ENCODE data around the gene PNO1.
"Not testable (repeated sequence)": the region's sequence is repeated elsewhere in the genome, so short reads cannot be mapped to it uniquely, and the experiment has no call there.

The PNO1 gene

GRCh38 chr2:68158134-68158447 is 403 bp downstream of the PNO1 start:
- no peak for DNase-seq

- no peak for DNase-seq
Observed at GRCh38 chr2:68163641-68164040, 6.0 kb downstream of the PNO1 start.

- DNase-seq: no peak
Observed at GRCh38 chr2:68167186-68167585, 9.5 kb downstream of the PNO1 start.

GRCh38 chr2:68169308-68169707 is 11.6 kb downstream of the PNO1 start:
- no peak for DNase-seq

GRCh38 chr2:68171146-68171545 is 13.5 kb downstream of the PNO1 start:
- DNase-seq: no peak

- no peak for DNase-seq
Observed at GRCh38 chr2:68171684-68172083, 14.0 kb downstream of the PNO1 start.

- DNase-seq: no peak
Observed at GRCh38 chr2:68172521-68172920, 14.8 kb downstream of the PNO1 start.

- no peak for DNase-seq
Observed at GRCh38 chr2:68172990-68173700, 15.5 kb downstream of the PNO1 start.

- not testable (repeated sequence) for DNase-seq
Observed at GRCh38 chr2:68175210-68175609, 17.5 kb downstream of the PNO1 start.

- DNase-seq: no peak
Observed at GRCh38 chr2:68176657-68177056, 19.0 kb downstream of the PNO1 start.

GRCh38 chr2:68177541-68177940 is 19.9 kb downstream of the PNO1 start:
- no peak for DNase-seq

GRCh38 chr2:68178432-68178831 is 20.7 kb downstream of the PNO1 start:
- DNase-seq: no peak

GRCh38 chr2:68178954-68179627 is 21.4 kb downstream of the PNO1 start:
- DNase-seq: no peak

GRCh38 chr2:68182902-68183301 is 25.2 kb downstream of the PNO1 start:
- DNase-seq: no peak

GRCh38 chr2:68185541-68186164 is 28.0 kb downstream of the PNO1 start:
- DNase-seq: peak; percentile 51

GRCh38 chr2:68187329-68187728 is 29.6 kb downstream of the PNO1 start:
- no peak for DNase-seq

GRCh38 chr2:68188831-68189230 is 31.1 kb downstream of the PNO1 start:
- DNase-seq: no peak

- no peak for DNase-seq
Observed at GRCh38 chr2:68189991-68190784, 32.5 kb downstream of the PNO1 start.

- no peak for DNase-seq
Observed at GRCh38 chr2:68190991-68191731, 33.5 kb downstream of the PNO1 start.

GRCh38 chr2:68193144-68193543 is 35.5 kb downstream of the PNO1 start:
- DNase-seq: no peak

- no peak for DNase-seq
Observed at GRCh38 chr2:68193787-68194372, 36.2 kb downstream of the PNO1 start.

GRCh38 chr2:68195096-68195495 is 37.4 kb downstream of the PNO1 start:
- no peak for DNase-seq
